Stimulated activated CD8-positive, alpha-beta memory T cell treated with anti-CD3 and anti-CD28 coated beads, Interleukin-2, amount 100 ng/mL, for 1 hour (primary cell): ENCODE measurements around the gene SS18L1.
A peak's percentile ranks its signal among the peaks of the same experiment; 100 is the strongest.
"Not testable (repeated sequence)": the region's sequence is repeated elsewhere in the genome, so short reads cannot be mapped to it uniquely, and the experiment has no call there.

Source experiments
- DNase-seq, 2 donors: peaks; one replicate each; pipeline ENCODE4 v3.0.0-alpha.2; 2020; ENCODE audit warnings: low read depth in 2 of 2

Gene SS18L1

GRCh38 chr20:62137478-62138203 is 5.9 kb upstream of the SS18L1 start:
- DNase-seq, result no peak

DNA sequence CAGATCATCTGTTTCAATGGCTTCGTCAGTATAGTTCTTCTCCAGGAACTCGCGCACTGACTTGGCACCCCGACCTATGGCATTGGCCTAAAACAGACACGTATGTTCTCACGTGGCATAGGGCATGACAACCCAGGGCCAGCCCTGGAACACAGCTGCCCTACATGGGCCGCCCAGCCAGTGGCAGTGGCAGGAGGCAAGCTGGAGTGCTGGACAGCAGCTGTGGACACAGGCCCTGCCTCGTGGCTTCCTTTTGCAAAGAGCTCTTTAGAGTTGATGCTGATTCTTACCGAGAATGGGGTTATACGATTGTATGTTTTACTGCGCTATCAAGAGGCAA is 5.4 kb upstream of the SS18L1 start:
- no peak for DNase-seq

DNA sequence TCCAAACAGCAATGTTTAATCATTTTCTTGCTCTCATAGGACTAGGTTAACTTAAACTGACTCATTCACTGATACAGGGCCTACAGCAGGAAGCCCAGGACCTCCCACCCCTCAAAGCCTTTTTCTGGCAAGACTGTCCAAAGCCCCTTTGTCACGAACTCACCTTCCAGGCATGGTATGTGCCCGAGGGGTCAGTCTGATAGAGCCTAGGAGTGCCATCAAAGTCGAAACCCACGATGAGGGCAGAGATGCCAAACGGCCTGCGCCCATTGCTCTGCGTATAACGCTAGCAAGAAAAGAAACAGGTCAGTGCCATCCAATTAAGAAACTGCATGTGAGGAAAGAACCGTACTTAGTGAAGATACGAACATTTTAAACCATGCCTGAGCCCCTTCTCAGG is 4.7 kb upstream of the SS18L1 start:
- DNase-seq, result no peak

DNA sequence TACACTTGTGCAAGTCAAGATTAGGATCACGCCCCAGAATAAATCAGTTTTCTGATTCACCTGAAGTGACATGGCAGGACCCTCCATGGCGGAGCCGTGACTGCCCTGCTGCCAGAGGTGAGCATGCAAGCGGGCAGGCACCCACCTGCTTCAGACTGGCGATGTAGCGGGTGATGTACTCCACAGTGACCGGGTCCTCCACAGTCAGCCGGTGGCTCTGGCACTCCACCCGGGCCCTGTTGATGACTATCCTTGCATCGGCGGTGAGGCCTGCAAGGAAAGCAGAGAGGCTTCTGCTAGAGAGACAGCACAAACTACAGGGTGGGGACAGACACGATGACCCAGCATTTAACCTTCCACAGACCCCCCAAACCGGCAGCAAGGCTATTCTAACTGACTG is 3.9 kb upstream of the SS18L1 start:
- DNase-seq, result no peak

GRCh38 chr20:62141043-62141396 is 2.5 kb upstream of the SS18L1 start:
- DNase-seq, result no peak

- DNase-seq, result no peak
Measured at GRCh38 chr20:62141397-62142251, 1.9 kb upstream of the SS18L1 start.

- no peak for DNase-seq
Measured at GRCh38 chr20:62142252-62143080, 1.1 kb upstream of the SS18L1 start.

- peak in 1 of 2 donors; percentile 25 for DNase-seq
Measured at GRCh38 chr20:62143957-62144825, 622 bp downstream of the SS18L1 start.

DNA sequence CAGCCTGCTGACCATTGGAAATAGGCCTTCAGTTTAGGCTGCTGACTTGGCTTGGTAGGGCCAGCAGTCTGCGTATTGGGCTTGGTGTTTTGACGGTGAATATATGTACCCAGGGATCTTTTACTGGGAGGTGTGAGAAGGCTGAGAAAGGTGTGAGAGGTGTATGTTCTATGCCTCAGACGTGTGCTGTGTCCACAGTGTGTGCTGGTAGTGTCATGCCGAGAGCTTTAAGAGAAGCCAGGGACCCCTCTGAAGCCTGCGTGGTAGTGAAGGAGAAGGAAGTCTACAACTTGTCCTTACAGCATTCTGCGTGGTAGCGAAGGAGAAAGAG is 2.1 kb downstream of the SS18L1 start:
- no peak for DNase-seq

- no peak for DNase-seq
Measured at GRCh38 chr20:62146019-62146755, 2.6 kb downstream of the SS18L1 start.

- DNase-seq, result no peak
Measured at GRCh38 chr20:62147125-62147524, 3.6 kb downstream of the SS18L1 start.

- DNase-seq, result no peak
Measured at GRCh38 chr20:62147528-62147927, 4.0 kb downstream of the SS18L1 start.

- DNase-seq, result not testable (repeated sequence)
Measured at GRCh38 chr20:62148383-62148782, 4.8 kb downstream of the SS18L1 start.

DNA sequence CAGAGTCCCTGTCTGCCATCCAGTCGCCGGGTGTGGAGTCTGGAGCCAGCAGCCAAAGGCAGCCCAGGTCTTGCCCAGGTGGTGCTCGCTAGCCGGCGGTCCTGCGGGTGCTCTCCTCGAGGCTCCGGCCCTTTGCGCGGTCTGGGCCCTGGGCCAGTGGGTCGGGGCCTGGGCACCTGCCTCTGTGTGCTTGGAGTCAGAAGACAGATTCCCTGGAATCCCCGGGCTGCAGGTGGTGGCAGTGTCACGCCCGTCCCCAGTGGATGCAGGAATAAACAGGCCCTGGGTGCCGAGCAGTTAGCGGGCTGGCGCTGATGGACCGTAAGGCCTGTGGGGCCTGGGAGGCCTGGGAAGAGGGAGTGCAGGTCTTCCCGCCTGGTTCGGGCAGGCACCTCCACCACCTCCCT is 5.3 kb downstream of the SS18L1 start:
- DNase-seq, result no peak

- DNase-seq, result no peak
Measured at GRCh38 chr20:62149532-62150309, 6.2 kb downstream of the SS18L1 start.

DNA sequence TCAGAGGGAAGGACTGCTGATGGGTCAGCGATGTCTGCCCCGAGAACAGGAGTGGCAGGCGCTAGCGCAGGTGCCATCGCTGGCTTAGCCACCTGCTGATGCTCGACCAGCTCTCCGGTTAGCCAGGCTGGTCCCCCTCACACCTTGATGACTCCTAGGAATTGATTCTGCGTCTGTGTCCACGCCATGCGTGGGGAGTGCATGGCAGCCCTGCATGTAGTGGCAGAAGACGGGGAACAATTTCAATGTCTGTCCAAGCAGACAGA is 6.7 kb downstream of the SS18L1 start:
- DNase-seq, result no peak

DNA sequence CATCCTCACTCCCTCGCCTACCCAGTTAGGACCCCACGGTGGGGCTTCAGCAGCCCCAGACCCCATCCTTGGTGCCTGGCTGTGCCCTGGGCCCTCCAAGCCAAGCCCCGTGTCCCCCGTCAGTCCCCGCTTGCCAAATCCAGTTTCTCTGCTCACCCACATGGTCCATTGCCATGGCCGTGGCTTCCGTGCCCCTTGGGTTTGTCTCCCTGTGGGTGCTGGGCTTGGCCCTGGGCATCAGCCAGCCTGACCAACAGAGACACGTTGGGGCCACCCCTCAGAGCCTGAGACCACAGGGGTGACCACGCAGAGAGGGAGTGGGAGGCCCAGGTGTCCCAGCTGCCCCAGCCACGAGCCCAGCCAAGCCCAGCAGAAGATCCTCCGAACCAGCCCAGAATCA is 7.7 kb downstream of the SS18L1 start:
- DNase-seq, result no peak

DNA sequence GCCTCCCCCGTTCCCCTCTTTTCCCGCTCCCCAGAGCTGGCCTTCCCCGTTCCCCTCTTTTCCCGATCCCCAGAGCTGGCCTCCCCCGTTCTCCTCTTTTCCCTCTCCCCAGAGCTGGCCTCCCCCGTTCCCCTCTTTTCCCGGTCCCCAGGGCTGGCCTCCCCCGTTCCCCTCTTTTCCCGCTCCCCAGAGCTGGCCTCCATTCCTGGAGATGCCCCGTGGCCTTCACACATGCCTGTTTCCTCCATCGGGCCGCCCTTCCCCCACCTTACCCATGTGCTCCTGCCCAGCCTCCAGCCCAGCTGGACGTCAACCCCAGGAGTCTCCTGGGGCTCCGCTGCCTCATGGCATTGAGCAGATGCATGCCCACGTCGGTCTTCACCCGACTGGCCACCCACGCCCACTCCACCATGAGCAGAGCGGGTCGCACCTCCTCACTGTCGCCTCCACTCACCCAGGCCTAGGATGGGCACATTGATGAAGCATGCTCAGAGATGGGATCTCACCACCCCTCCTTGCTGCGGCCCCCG is 8.3 kb downstream of the SS18L1 start:
- DNase-seq, result no peak

DNA sequence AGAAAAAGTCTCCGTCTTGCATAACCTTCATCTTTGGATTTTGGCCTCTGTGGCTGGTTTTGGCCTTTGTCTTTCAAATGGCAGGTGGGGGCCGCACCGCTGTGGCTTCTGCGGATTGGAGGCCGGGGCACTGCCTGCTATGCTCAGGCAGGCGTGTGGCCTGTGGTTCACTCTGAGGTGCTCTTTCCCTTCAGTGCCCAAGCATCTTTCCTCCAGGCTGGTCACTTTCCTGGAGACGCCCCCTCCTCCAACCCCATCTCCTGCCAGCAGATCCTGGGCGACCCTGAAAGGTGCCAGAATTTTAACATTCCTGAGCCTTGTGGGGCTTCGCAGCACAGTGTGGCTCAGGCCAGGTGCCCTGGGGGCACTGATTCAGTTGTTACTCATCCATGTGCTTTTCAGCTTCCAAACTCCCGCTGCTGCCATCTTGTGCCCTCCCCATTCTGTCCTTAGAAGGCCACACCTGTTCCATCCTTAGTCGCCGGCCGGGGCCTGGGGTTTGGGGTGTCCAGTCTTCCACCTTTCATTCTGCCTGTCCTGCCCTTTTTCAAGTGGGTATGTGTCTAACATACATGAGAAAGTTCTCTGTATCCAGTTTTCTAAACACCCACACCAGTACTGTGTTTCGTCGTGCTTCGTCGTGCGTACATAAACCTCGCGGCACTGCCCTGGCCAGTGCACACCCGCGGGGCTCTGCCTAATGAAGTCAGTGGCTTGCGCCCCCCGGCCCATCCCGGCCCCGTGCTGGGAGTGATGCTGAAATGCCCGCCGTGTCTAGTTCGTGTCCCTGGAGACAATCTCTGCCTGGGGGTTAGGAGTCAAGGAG is 12.1 kb downstream of the SS18L1 start:
- DNase-seq, result no peak

DNA sequence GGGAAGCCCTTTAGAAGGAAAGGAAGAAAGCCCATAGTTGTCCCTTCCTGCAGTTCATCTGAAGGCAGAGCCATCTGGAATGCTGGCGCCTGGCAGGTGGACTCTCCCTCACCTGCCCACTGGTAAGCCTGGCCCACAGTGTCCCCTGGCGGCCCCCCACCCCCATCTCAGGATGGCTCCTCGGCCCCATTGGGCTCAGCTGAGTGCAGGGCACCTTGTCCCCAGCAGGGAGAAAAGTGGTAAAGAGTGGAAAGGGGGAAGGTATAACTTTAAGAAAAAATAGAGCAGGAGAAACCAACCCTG is 12.6 kb downstream of the SS18L1 start:
- no peak for DNase-seq
